ENCODE results near the gene COL17A1. TPM values are rescaled to one million over a fixed set of nuclear protein-coding genes. Genes with fewer than 3 reads are reported as not detected.
A peak's percentile ranks its signal among the peaks of the same experiment; 100 is the strongest.

COL17A1 gene
- total RNA-seq, 1 experiment from 2014 or later, result 3.5 TPM

- H3K4me1 ChIP-seq (ENCODE audit: control insufficient read depth in 1 of 2, insufficient read depth in 2 of 2, low read length in 2 of 2), result peaks cover 0 to 22% of the 10 kb centered on the region in 2 experiments; a peak in 2 of 4 replicates
- ChIA-PET POLR2A (interaction anchor here (0.7 kb wide), 1 partner anchor 21 kb away, joined by 3 read pairs; the partner anchor contains the start of gene SFR1), CTCF (interaction anchor here (0.6 kb wide), 1 partner anchor 17 kb away, joined by 3 read pairs; no protein-coding TSS in a partner anchor), RAD21 (ENCODE audit: low non-redundant PET in 1 of 2, low total read pairs in 2 of 2, uncharacterized antibody in 2 of 2, unreplicated experiment in 2 of 2) (no interaction called here)
- H3K9me2 ChIP-seq (ENCODE audit: insufficient read depth), result no peaks in the 10 kb centered on the region
- ATAC-seq, result no peak
- H3K4me2 ChIP-seq (ENCODE audit: low read length), result no peak overlapping the region
- no peak for TF ChIP-seq ZBTB33 (IDR thresholded peaks at IDR 0.05; ENCODE audit: extremely low read depth, insufficient replicate concordance, low read length)
- no peak for TF ChIP-seq EZH2 (IDR thresholded peaks at IDR 0.05)
- TF ChIP-seq EZH2phosphoT487 (IDR thresholded peaks at IDR 0.05; ENCODE audit: borderline replicate concordance), result no peak
- no peak for TF ChIP-seq POLR2AphosphoS5 (IDR thresholded peaks at IDR 0.05; ENCODE audit: low read depth, low read length)
- no peak for TF ChIP-seq JUND (IDR thresholded peaks at IDR 0.05)
- no peak for TF ChIP-seq ZNF274 (IDR thresholded peaks at IDR 0.05; ENCODE audit: low read depth, low read length)
- TF ChIP-seq TCF7L2 (IDR thresholded peaks at IDR 0.05; ENCODE audit: borderline replicate concordance, extremely low read depth, insufficient read depth, insufficient read length), result no peak
- TF ChIP-seq ELF1 (IDR thresholded peaks at IDR 0.05; ENCODE audit: borderline replicate concordance, low read depth), result no peak
- no peak for TF ChIP-seq SRF (IDR thresholded peaks at IDR 0.05; ENCODE audit: low read depth)
- peaks cover 0 to 4% of the 10 kb centered on the region in 2 experiments; a peak in 1 of 4 replicates for H3K36me3 ChIP-seq (ENCODE audit: control insufficient read depth in 1 of 2, insufficient read depth in 2 of 2, low read length in 2 of 2)
- no peak for DNase-seq (ENCODE audit: low read depth, low spot score)
- BruUV-seq (replicated peaks), result no TSS peak
- H4K20me1 ChIP-seq (ENCODE audit: insufficient read depth), result no peaks in the 10 kb centered on the region
- H3K9ac ChIP-seq (ENCODE audit: low read length), result no peak overlapping the region
- no peaks in the 10 kb centered on the region for H3K79me2 ChIP-seq (ENCODE audit: insufficient read depth, low read length)
- peak overlapping the region; percentile 61 for H2AFZ ChIP-seq (ENCODE audit: low read depth, low read length, poor library complexity, severe bottlenecking)
- no peaks in the 10 kb centered on the region for H3K27me3 ChIP-seq (ENCODE audit: insufficient read depth, low read length)
- H3K4me3 ChIP-seq (replicated peaks in 1 of 2; ENCODE audit: low read depth in 1 of 2, low read length in 2 of 2), result no peak overlapping the region
- no peak overlapping the region for H3K27ac ChIP-seq (ENCODE audit: low read depth, low read length)
- no peaks in the 10 kb centered on the region for H3K9me3 ChIP-seq (ENCODE audit: control insufficient read depth in 1 of 2, insufficient read depth in 1 of 2, low read depth in 1 of 2, low read length in 2 of 2)
- intact Hi-C loops (cut with micrococcal nuclease), result no loop called here
Observed at GRCh38 chr10:104100795-104101194, 15.1 kb upstream of the COL17A1 start.
